Parathyroid adenoma (tissue), 2 donors: ENCODE data around the gene TCTN1.

Experiments
- H2AFZ ChIP-seq: fragments of 300-600 bp; sonication (generic); one replicate; pipeline ENCODE4 v1.7.0; 2017; ENCODE audit warnings: antibody characterized with exemption, mild to moderate bottlenecking
- H3K27ac ChIP-seq: fragments of 300-600 bp; sonication (generic); one replicate; pipeline ENCODE4 v1.7.0; 2017
- H3K27me3 ChIP-seq: fragments of 300-600 bp; sonication (generic); one replicate; pipeline ENCODE4 v1.7.0; 2017; ENCODE audit warnings: low read length; ENCODE audit not compliant: control insufficient read depth, insufficient read depth
- H3K36me3 ChIP-seq: fragments of 300-600 bp; sonication (generic); one replicate; pipeline ENCODE4 v1.7.0; 2017; ENCODE audit warnings: low read length; ENCODE audit not compliant: control insufficient read depth, insufficient read depth
- H3K4me1 ChIP-seq: fragments of 300-600 bp; sonication (generic); one replicate; pipeline ENCODE4 v1.7.0; 2017; ENCODE audit warnings: control low read depth
- H3K4me2 ChIP-seq: fragments of 300-600 bp; sonication (generic); one replicate; pipeline ENCODE4 v1.7.0; 2017; ENCODE audit warnings: low read length
- H3K4me3 ChIP-seq: fragments of 300-600 bp; sonication (generic); one replicate; pipeline ENCODE4 v1.7.0; 2017; ENCODE audit warnings: low read depth, low read length
- H3K79me2 ChIP-seq: fragments of 300-600 bp; sonication (generic); one replicate; pipeline ENCODE4 v1.7.0; 2017; ENCODE audit warnings: control low read depth
- H3K9ac ChIP-seq: fragments of 300-600 bp; sonication (generic); one replicate; pipeline ENCODE4 v1.7.0; 2017; ENCODE audit warnings: mild to moderate bottlenecking
- H3K9me3 ChIP-seq: fragments of 300-600 bp; sonication (generic); one replicate; pipeline ENCODE4 v1.7.0; 2017; ENCODE audit warnings: low read length; ENCODE audit not compliant: control insufficient read depth
- TF ChIP-seq, protein P1 (sequence below): fragments of 300-600 bp; sonication (generic); IDR thresholded peaks from one replicate; pipeline ENCODE4 v1.7.0; 2017; ENCODE audit warnings: antibody characterized with exemption, mild to moderate bottlenecking
- donor health status: primary hyperparathyroidism.

The TCTN1 gene

GRCh38 chr12:110689281-110690126 is 75.6 kb downstream of the TCTN1 start:
- Histone ChIP-seq H3K4me3 (no peak overlapping the region), H3K27ac (no peak overlapping the region), H3K9me3 (no peaks in the 10 kb centered on the region), H3K4me2 (peak overlapping the region; percentile 4), H3K79me2 (no peaks in the 10 kb centered on the region), H3K4me1 (no peaks in the 10 kb centered on the region), H3K9ac (no peak overlapping the region), H3K36me3 (no peaks in the 10 kb centered on the region), H2AFZ (peak overlapping the region; percentile 56), H3K27me3 (no peaks in the 10 kb centered on the region)
- TF ChIP-seq, protein P1, sequence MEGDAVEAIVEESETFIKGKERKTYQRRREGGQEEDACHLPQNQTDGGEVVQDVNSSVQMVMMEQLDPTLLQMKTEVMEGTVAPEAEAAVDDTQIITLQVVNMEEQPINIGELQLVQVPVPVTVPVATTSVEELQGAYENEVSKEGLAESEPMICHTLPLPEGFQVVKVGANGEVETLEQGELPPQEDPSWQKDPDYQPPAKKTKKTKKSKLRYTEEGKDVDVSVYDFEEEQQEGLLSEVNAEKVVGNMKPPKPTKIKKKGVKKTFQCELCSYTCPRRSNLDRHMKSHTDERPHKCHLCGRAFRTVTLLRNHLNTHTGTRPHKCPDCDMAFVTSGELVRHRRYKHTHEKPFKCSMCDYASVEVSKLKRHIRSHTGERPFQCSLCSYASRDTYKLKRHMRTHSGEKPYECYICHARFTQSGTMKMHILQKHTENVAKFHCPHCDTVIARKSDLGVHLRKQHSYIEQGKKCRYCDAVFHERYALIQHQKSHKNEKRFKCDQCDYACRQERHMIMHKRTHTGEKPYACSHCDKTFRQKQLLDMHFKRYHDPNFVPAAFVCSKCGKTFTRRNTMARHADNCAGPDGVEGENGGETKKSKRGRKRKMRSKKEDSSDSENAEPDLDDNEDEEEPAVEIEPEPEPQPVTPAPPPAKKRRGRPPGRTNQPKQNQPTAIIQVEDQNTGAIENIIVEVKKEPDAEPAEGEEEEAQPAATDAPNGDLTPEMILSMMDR: no peak

- H3K27me3 ChIP-seq: no peaks in the 10 kb centered on the region
- no peaks in the 10 kb centered on the region for H3K9me3 ChIP-seq
- no peaks in the 10 kb centered on the region for H3K4me1 ChIP-seq
- H3K9ac ChIP-seq: no peak overlapping the region
- H3K4me3 ChIP-seq: no peak overlapping the region
- H3K4me2 ChIP-seq: no peak overlapping the region
- TF ChIP-seq, protein P1: no peak
- no peaks in the 10 kb centered on the region for H3K36me3 ChIP-seq
- H3K79me2 ChIP-seq: no peaks in the 10 kb centered on the region
- no peak overlapping the region for H2AFZ ChIP-seq
- no peak overlapping the region for H3K27ac ChIP-seq
Observed at GRCh38 chr12:110690127-110690430, 76.2 kb downstream of the TCTN1 start.

- H3K9me3 ChIP-seq: no peaks in the 10 kb centered on the region
- no peak overlapping the region for H3K27ac ChIP-seq
- no peak overlapping the region for H3K9ac ChIP-seq
- TF ChIP-seq, protein P1: no peak
- no peaks in the 10 kb centered on the region for H3K4me1 ChIP-seq
- no peaks in the 10 kb centered on the region for H3K36me3 ChIP-seq
- no peaks in the 10 kb centered on the region for H3K79me2 ChIP-seq
- H2AFZ ChIP-seq: no peak overlapping the region
- H3K27me3 ChIP-seq: no peaks in the 10 kb centered on the region
- no peak overlapping the region for H3K4me2 ChIP-seq
- no peak overlapping the region for H3K4me3 ChIP-seq
Observed at GRCh38 chr12:110693731-110694130, 79.8 kb downstream of the TCTN1 start.

DNA sequence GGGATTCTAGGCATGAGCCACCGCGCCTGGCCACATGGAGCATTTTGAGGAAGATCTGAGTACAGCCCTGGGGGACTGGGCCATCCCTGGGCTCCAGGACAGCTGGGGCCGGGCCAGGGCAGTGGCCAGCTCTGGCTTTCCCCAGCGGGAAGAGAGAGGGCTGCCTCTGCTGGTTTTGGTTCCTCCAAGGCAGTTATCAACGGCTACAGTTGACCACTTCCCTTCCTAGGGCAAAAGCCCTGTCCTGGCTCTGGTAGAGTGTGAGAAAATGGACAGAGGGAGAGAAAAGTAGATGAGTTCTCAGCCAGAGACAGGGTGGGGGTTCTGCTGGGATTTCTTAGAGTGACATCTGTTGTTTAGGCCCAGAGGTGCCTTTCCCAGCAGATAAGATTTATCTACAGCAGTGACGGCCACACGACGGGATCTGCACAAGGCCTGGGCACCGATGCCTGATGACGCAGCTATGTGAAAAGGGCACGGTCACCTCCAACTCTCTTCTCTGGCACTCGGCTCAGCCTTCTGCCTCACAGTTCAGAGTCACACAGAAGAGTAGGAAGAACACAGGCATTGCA is 80.5 kb downstream of the TCTN1 start:
- Histone ChIP-seq H2AFZ (no peak overlapping the region), H3K9ac (no peak overlapping the region), H3K4me2 (no peak overlapping the region), H3K27ac (no peak overlapping the region), H3K4me3 (no peak overlapping the region), H3K4me1 (no peaks in the 10 kb centered on the region), H3K9me3 (no peaks in the 10 kb centered on the region), H3K36me3 (no peaks in the 10 kb centered on the region), H3K79me2 (no peaks in the 10 kb centered on the region), H3K27me3 (no peaks in the 10 kb centered on the region)
- TF ChIP-seq, protein P1: no peak

GRCh38 chr12:110696283-110696682 is 82.4 kb downstream of the TCTN1 start:
- H3K9ac ChIP-seq: no peak overlapping the region
- no peak overlapping the region for H3K4me3 ChIP-seq

More at GRCh38 chr12:110696283-110696682, 82.4 kb downstream of the TCTN1 start:
- TF ChIP-seq, protein P1: no peak
- no peaks in the 10 kb centered on the region for H3K36me3 ChIP-seq
- H3K27ac ChIP-seq: no peak overlapping the region
- no peak overlapping the region for H3K4me2 ChIP-seq
- H3K9me3 ChIP-seq: no peaks in the 10 kb centered on the region
- H2AFZ ChIP-seq: no peak overlapping the region
- no peaks in the 10 kb centered on the region for H3K4me1 ChIP-seq
- no peaks in the 10 kb centered on the region for H3K79me2 ChIP-seq
- no peaks in the 10 kb centered on the region for H3K27me3 ChIP-seq
